GM12878 (cell line): Measurements from ENCODE around the gene MTHFD1L. TPM values are rescaled to one million over a fixed set of nuclear protein-coding genes. Genes with fewer than 3 reads are reported as not detected.

ENCODE experiments used
- ATAC-seq: fragments of 200-7000 bp; cut with Tn5 transposase; 3 replicates; pipeline ENCODE4 v1.9.1; 2020; ENCODE audit warnings: mild to moderate bottlenecking, moderate library complexity
- BruUV-seq: library from RNA; stranded (reverse); fragments of 400-500 nt; replicated peaks from 2 replicates; lab custom pipeline; 2021; lab: Mats Ljungman, UMichigan
- CTCF ChIA-PET: fragments of 300-600 bp; sonication (Branson Sonifier 250); formaldehyde crosslinking; extraction: SDS; loops from one replicate; lab custom pipeline; 2021; ENCODE audit warnings: inconsistent platforms; lab: Yijun Ruan, JAX
- POLR2A ChIA-PET: fragments of 350-600 bp; formaldehyde crosslinking; extraction: SDS; loops from one replicate; lab custom pipeline; 2021; ENCODE audit warnings: inconsistent platforms; lab: Charles Lee
- RAD21 ChIA-PET: fragments of 300-600 bp; sonication (Branson Sonifier 250); formaldehyde crosslinking; loops from one replicate; lab custom pipeline; 2023; ENCODE audit warnings: antibody characterized with exemption; ENCODE audit not compliant: unreplicated experiment; lab: Charles Lee
- SMC1A ChIA-PET: fragments of 300-600 bp; sonication (Branson Sonifier 250); formaldehyde crosslinking; loops from one replicate; lab custom pipeline; 2023; ENCODE audit not compliant: unreplicated experiment, uncharacterized antibody; lab: Charles Lee
- DNase-seq: peaks from one replicate; pipeline ENCODE4 v3.0.0-alpha.2; 2011; ENCODE audit warnings: low read depth, low spot score
- FAIRE-seq: peaks from 3 replicates; lab custom pipeline; 2011; peaks lifted over from hg19 to GRCh38; lab: Jason Lieb, UNC
- H2AFZ ChIP-seq: 2 replicates; pipeline ENCODE4 v1.6.0; 2011; ENCODE audit warnings: low read depth, low read length, control low read depth; ENCODE audit not compliant: control insufficient read depth
- H3K27ac ChIP-seq: 2 replicates; pipeline ENCODE4 v1.5.1; 2011; ENCODE audit warnings: control low read depth; ENCODE audit not compliant: control insufficient read depth, insufficient read depth
- H3K27me3 ChIP-seq, 2 experiments: replicated peaks in 1 of 2; 2 replicates each; pipeline versions ENCODE4 v1.6.0 to v1.6.1; 2011; ENCODE audit warnings: low read length in 1 of 2; ENCODE audit not compliant: control insufficient read depth in 2 of 2, insufficient read depth in 2 of 2
- H3K36me3 ChIP-seq, 2 experiments: 2 replicates each; pipeline ENCODE4 v1.5.1; 2011; ENCODE audit warnings: low read length in 1 of 2; ENCODE audit not compliant: control insufficient read depth in 2 of 2, insufficient read depth in 2 of 2
- H3K4me1 ChIP-seq: 2 replicates; pipeline ENCODE4 v1.6.1; 2011; ENCODE audit warnings: mild to moderate bottlenecking, low read length, moderate library complexity, mixed read lengths; ENCODE audit not compliant: control insufficient read depth, insufficient read depth
- H3K4me2 ChIP-seq: 2 replicates; pipeline ENCODE4 v1.6.0; 2011; ENCODE audit warnings: control low read depth; ENCODE audit not compliant: control insufficient read depth, insufficient read depth
- H3K4me3 ChIP-seq: fragments of 200-600 bp; sonication (generic); 2 replicates; pipeline ENCODE4 v1.5.1; 2016
- H3K79me2 ChIP-seq: 2 replicates; pipeline ENCODE4 v1.6.0; 2011; ENCODE audit warnings: low read length; ENCODE audit not compliant: control insufficient read depth, insufficient read depth
- H3K9ac ChIP-seq: 2 replicates; pipeline ENCODE4 v1.8.0; 2011; ENCODE audit warnings: low read length, control low read depth, mixed read lengths; ENCODE audit not compliant: control insufficient read depth, insufficient read depth
- H3K9me3 ChIP-seq: replicated peaks from 3 replicates; pipeline ENCODE4 v1.5.1; 2011; ENCODE audit warnings: mild to moderate bottlenecking, low read length; ENCODE audit not compliant: control insufficient read depth, insufficient read depth
- H4K20me1 ChIP-seq: 2 replicates; pipeline ENCODE4 v1.6.0; 2011; ENCODE audit not compliant: control insufficient read depth, insufficient read depth
- BCL11A ChIP-seq: IDR thresholded peaks from 2 replicates; pipeline ENCODE4 v1.6.1; 2011; ENCODE audit warnings: low read depth, low read length
- CEBPB ChIP-seq, 2 experiments: fragments of 150-350 bp in 1 of 2; IDR thresholded peaks; 2 replicates each; pipeline ENCODE4 v1.6.1; 2012 to 2014; ENCODE audit warnings: low read depth in 2 of 2, low read length in 2 of 2, borderline replicate concordance in 1 of 2, inconsistent platforms in 1 of 2
- CREB1 ChIP-seq: IDR thresholded peaks from 2 replicates; pipeline ENCODE4 v1.6.1; 2012; ENCODE audit warnings: low read depth, mild to moderate bottlenecking, inconsistent platforms
- EZH2 ChIP-seq: IDR thresholded peaks from 2 replicates; pipeline ENCODE4 v1.6.1; 2012; ENCODE audit warnings: low read depth, mild to moderate bottlenecking, control low read depth, inconsistent platforms, low read length, borderline replicate concordance; ENCODE audit not compliant: control insufficient read depth
- JUNB ChIP-seq: IDR thresholded peaks from 2 replicates; pipeline ENCODE4 v1.6.1; 2016; ENCODE audit warnings: antibody characterized with exemption, mild to moderate bottlenecking
- KAT2A ChIP-seq: conservative IDR thresholded peaks from 2 replicates; pipeline ENCODE4 v1.6.1; 2011; ENCODE audit warnings: low read depth, low read length; ENCODE audit not compliant: control insufficient read depth
- LARP7 ChIP-seq: fragments of 450-650 bp; IDR thresholded peaks from 2 replicates; pipeline ENCODE4 v1.6.1; 2017; ENCODE audit warnings: mild to moderate bottlenecking
- MLLT1 ChIP-seq: fragments of 450-650 bp; IDR thresholded peaks from 2 replicates; pipeline ENCODE4 v1.6.1; 2016; ENCODE audit warnings: mild to moderate bottlenecking
- SKIL ChIP-seq: fragments of 450-650 bp; IDR thresholded peaks from 2 replicates; pipeline ENCODE4 v1.6.1; 2017; ENCODE audit warnings: mild to moderate bottlenecking, low read depth, inconsistent platforms; ENCODE audit not compliant: poor library complexity, severe bottlenecking
- SMAD5 ChIP-seq: IDR thresholded peaks from 2 replicates; pipeline ENCODE4 v1.6.1; 2016; ENCODE audit warnings: antibody characterized with exemption, low read depth
- SPI1 ChIP-seq: IDR thresholded peaks from 2 replicates; pipeline ENCODE4 v1.6.1; 2011; ENCODE audit warnings: low read depth, mild to moderate bottlenecking, low read length, moderate library complexity, borderline replicate concordance; ENCODE audit not compliant: insufficient read depth
- ZNF592 ChIP-seq: fragments of 450-650 bp; IDR thresholded peaks from 2 replicates; pipeline ENCODE4 v1.6.1; 2017; ENCODE audit warnings: mild to moderate bottlenecking, moderate library complexity
- ZNF687 ChIP-seq: fragments of 450-650 bp; IDR thresholded peaks from 2 replicates; pipeline ENCODE4 v1.6.1; 2017; ENCODE audit warnings: mild to moderate bottlenecking, moderate library complexity
- WGBS: methylation state at CpG from one replicate; pipeline ENCODE4 v1.1.6; 2016; ENCODE audit warnings: low lambda C conversion rate; ENCODE audit not compliant: insufficient replicate concordance, insufficient coverage; ENCODE audit errors: missing lambda C conversion rate; 5-methylcytosine and 5-hydroxymethylcytosine counted together
- in situ Hi-C: fragments of 300-500 bp; cut with MboI; formaldehyde crosslinking; loops from 9 replicates; pipeline ENCODE4 v1.14.3; 2018; ENCODE audit warnings: mixed read lengths
- intact Hi-C: fragments of 100-400 bp; cut with micrococcal nuclease; formaldehyde crosslinking; loops from one replicate; pipeline ENCODE4 v1.14.2; 2022; ENCODE audit not compliant: unreplicated experiment
- polyA plus RNA-seq, 11 experiments: library from polyadenylated mRNA; depleted of rRNA in 4 of 11; unstranded in 6 of 11; stranded (reverse) in 5 of 11; fragments of >200 nt; fragmentation: Nextera tagmentation in 4 of 11; fragmentation: Illumina TruSeq in 1 of 11; extraction: Ambion mirVana in 4 of 11; extraction: Trizol in 1 of 11; gene quantifications; 1 replicate in 1 of 11; 2 replicates in 10 of 11; pipeline versions ENCODE4 v1.2.1 to v1.2.3, GENCODE V29; 2011 to 2016; ENCODE audit warnings: inconsistent platforms in 2 of 11, missing spikeins in 2 of 11, low read depth in 1 of 11
- total RNA-seq, 4 experiments: library from RNA; depleted of rRNA in 3 of 4; stranded (reverse); fragments of >200 nt in 3 of 4; fragmentation: Illumina TruSeq in 1 of 4; extraction: Trizol in 1 of 4; gene quantifications; 2 replicates each; pipeline versions ENCODE4 v1.2.1 to v1.2.3, GENCODE V29; 2013 to 2021

The MTHFD1L gene
- total and polyA plus RNA-seq, 10 of the 15 experiments (the other 5 are each of a cell fraction or from before 2014, with no cell fraction given), result 11.7 to 75.5 (median 28.8) TPM

- FAIRE-seq, result no peak
- H3K27ac ChIP-seq, result no peak overlapping the region
- no peaks in the 10 kb centered on the region for H4K20me1 ChIP-seq
- H3K27me3 ChIP-seq, result no peaks in the 10 kb centered on the region
- in situ Hi-C loops (no loop called here), intact Hi-C loops (no loop called here)
- no peak overlapping the region for H2AFZ ChIP-seq
- H3K9ac ChIP-seq, result no peak overlapping the region
- no peak overlapping the region for H3K4me2 ChIP-seq
- no peak for DNase-seq
- H3K4me3 ChIP-seq, result no peak overlapping the region
- SMC1A ChIA-PET, result no interaction called here
- H3K36me3 ChIP-seq, result no peaks in the 10 kb centered on the region
- CTCF ChIA-PET, result no interaction called here
- POLR2A ChIA-PET, result no interaction called here
- 52% methylated on average over 5 of the region's 5 CpGs for WGBS
- no peak for ATAC-seq
- H3K9me3 ChIP-seq, result no peaks in the 10 kb centered on the region
- no TSS peak for BruUV-seq
- no peaks in the 10 kb centered on the region for H3K4me1 ChIP-seq
- no peaks in the 10 kb centered on the region for H3K79me2 ChIP-seq
- RAD21 ChIA-PET, result no interaction called here
- no peak for TF ChIP-seq KAT2A
- no peak for TF ChIP-seq SKIL
- TF ChIP-seq EZH2, result no peak
- TF ChIP-seq ZNF687, result no peak
- no peak for TF ChIP-seq SMAD5
- no peak for TF ChIP-seq JUNB
- TF ChIP-seq CEBPB (IDR thresholded peaks at IDR 0.05; ENCODE audit: borderline replicate concordance in 1 of 2, low read depth in 2 of 2, low read length in 2 of 2), result no peak
- no peak for TF ChIP-seq LARP7
- no peak for TF ChIP-seq ZNF592
- TF ChIP-seq CREB1, result no peak
- TF ChIP-seq BCL11A, result no peak
- TF ChIP-seq SPI1, result no peak
- no peak for TF ChIP-seq MLLT1
Measured at GRCh38 chr6:151141685-151142084, 276.2 kb downstream of the MTHFD1L start.
